K562 (cell line): Measurements from ENCODE around the gene SLC29A2. TPM values are rescaled to one million over a fixed set of nuclear protein-coding genes. Genes with fewer than 3 reads are reported as not detected.

Experiments
- AFF4 ChIP-seq: sonication (generic); formaldehyde crosslinking; IDR thresholded peaks from 2 replicates; pipeline ENCODE4 v1.8.0; 2023; ENCODE audit warnings: mild to moderate bottlenecking, missing genetic modification reagents
- ARID1B ChIP-seq: fragments of 450-650 bp; IDR thresholded peaks from 2 replicates; pipeline ENCODE4 v1.6.1; 2016; ENCODE audit warnings: antibody characterized with exemption, mild to moderate bottlenecking, inconsistent platforms
- C11orf30 ChIP-seq: fragments of 450-650 bp; IDR thresholded peaks from 2 replicates; pipeline ENCODE4 v1.6.1; 2016; ENCODE audit warnings: low read depth, mild to moderate bottlenecking
- CREB3L1 ChIP-seq: fragments of 450-650 bp; IDR thresholded peaks from 2 replicates; pipeline ENCODE4 v1.6.1; 2014; ENCODE audit warnings: low read depth, mild to moderate bottlenecking, moderate library complexity, borderline replicate concordance
- EWSR1 ChIP-seq: fragments of 450-650 bp; IDR thresholded peaks from 2 replicates; pipeline ENCODE4 v1.6.1; 2018; ENCODE audit warnings: borderline replicate concordance, mild to moderate bottlenecking, low read depth, moderate library complexity; ENCODE audit not compliant: partially characterized antibody
- FOXA3 ChIP-seq, 2 experiments: fragments of 450-650 bp in 1 of 2; sonication (generic) in 1 of 2; formaldehyde crosslinking; IDR thresholded peaks in 1 of 2; conservative IDR thresholded peaks in 1 of 2; 2 replicates each; pipeline versions ENCODE4 v1.4.0 to v1.8.0; 2020 to 2022; ENCODE audit warnings: mild to moderate bottlenecking in 2 of 2, missing genetic modification reagents in 1 of 2
- GATA2 ChIP-seq: sonication (generic); formaldehyde crosslinking; IDR thresholded peaks from 2 replicates; pipeline ENCODE4 v1.4.0; 2020; ENCODE audit warnings: mild to moderate bottlenecking, missing genetic modification reagents
- GTF2F1 ChIP-seq: IDR thresholded peaks from 2 replicates; pipeline ENCODE4 v1.6.1; 2011; ENCODE audit warnings: low read depth, low read length, improper control_type of control experiment
- HMG20A ChIP-seq: fragments of 450-650 bp; formaldehyde crosslinking; conservative IDR thresholded peaks from 2 replicates; pipeline ENCODE4 v1.4.0; 2020; ENCODE audit warnings: mild to moderate bottlenecking, mixed read lengths
- HNRNPL ChIP-seq: fragments of 200-400 bp; formaldehyde crosslinking; IDR thresholded peaks from 2 replicates; pipeline ENCODE4 v1.6.1; 2017; ENCODE audit warnings: low read depth, mild to moderate bottlenecking, low read length
- NFE2 ChIP-seq: IDR thresholded peaks from 2 replicates; pipeline ENCODE4 v1.6.1; 2014; ENCODE audit warnings: antibody characterized with exemption, low read depth
- PHF8 ChIP-seq: fragments of 200-600 bp; sonication (generic); IDR thresholded peaks from 2 replicates; pipeline ENCODE4 v1.6.1; 2012; ENCODE audit warnings: mixed run types, mild to moderate bottlenecking, inconsistent platforms, low read length, moderate library complexity, borderline replicate concordance
- POLR2H ChIP-seq: IDR thresholded peaks from 2 replicates; pipeline ENCODE4 v1.6.1; 2016; ENCODE audit warnings: missing genetic modification characterization, low read depth, mild to moderate bottlenecking, control low read depth, missing compliant biosample characterization, moderate library complexity
- RUNX1 ChIP-seq: sonication (generic); IDR thresholded peaks from 2 replicates; pipeline ENCODE4 v1.6.1; 2016; ENCODE audit warnings: antibody characterized with exemption, low read depth
- SIX5 ChIP-seq, 2 experiments: IDR thresholded peaks; 2 replicates each; pipeline ENCODE4 v1.6.1; 2011; ENCODE audit warnings: low read length in 2 of 2, borderline replicate concordance in 1 of 2, low read depth in 1 of 2, mild to moderate bottlenecking in 1 of 2, moderate library complexity in 1 of 2; ENCODE audit not compliant: insufficient read depth in 1 of 2
- SREBF2 ChIP-seq: sonication (generic); formaldehyde crosslinking; IDR thresholded peaks from 2 replicates; pipeline ENCODE4 v1.4.0; 2020; ENCODE audit warnings: mild to moderate bottlenecking, missing genetic modification reagents
- THRA ChIP-seq: fragments of 450-650 bp; IDR thresholded peaks from 2 replicates; pipeline ENCODE4 v1.6.1; 2017; ENCODE audit warnings: mild to moderate bottlenecking, moderate library complexity
- U2AF2 ChIP-seq: fragments of 200-400 bp; formaldehyde crosslinking; optimal IDR thresholded peaks from 2 replicates; pipeline ENCODE3; 2017; ENCODE audit warnings: low read depth, mild to moderate bottlenecking, low read length
- ZC3H8 ChIP-seq: fragments of 450-650 bp; IDR thresholded peaks from 2 replicates; pipeline ENCODE4 v1.6.1; 2017
- ZNF253 ChIP-seq: fragments of 250-450 bp; sonication (Bioruptor Pico); conservative IDR thresholded peaks from 2 replicates; pipeline ENCODE4 v1.6.1; 2021; ENCODE audit warnings: mild to moderate bottlenecking
- ZNF354B ChIP-seq: fragments of 250-450 bp; sonication (Bioruptor Pico); IDR thresholded peaks from 2 replicates; pipeline ENCODE4 v1.4.0; 2020
- ZNF551 ChIP-seq: fragments of 250-450 bp; sonication (Bioruptor Pico); IDR thresholded peaks from 2 replicates; pipeline ENCODE4 v1.5.0; 2021; ENCODE audit warnings: mild to moderate bottlenecking, moderate library complexity
- polyA plus RNA-seq, 8 experiments: library from polyadenylated mRNA; depleted of rRNA in 4 of 8; stranded (reverse) in 5 of 8; unstranded in 3 of 8; fragments of >200 nt; fragmentation: Nextera tagmentation in 2 of 8; fragmentation: Illumina TruSeq in 1 of 8; extraction: Ambion mirVana in 2 of 8; extraction: Trizol in 1 of 8; gene quantifications; 2 replicates each; pipeline versions ENCODE4 v1.2.1 to v1.2.3, GENCODE V29; 2011 to 2014; ENCODE audit warnings: inconsistent platforms in 1 of 8, missing spikeins in 1 of 8
- total RNA-seq, 7 experiments: library from RNA; depleted of rRNA in 6 of 7; stranded (reverse); fragments of >200 nt in 6 of 7; fragmentation: Illumina TruSeq in 2 of 7; extraction: Trizol in 2 of 7; gene quantifications; 2 replicates each; pipeline versions ENCODE4 v1.2.1 to v1.2.3, GENCODE V29; 2011 to 2021; ENCODE audit warnings: low replicate concordance in 1 of 7

Gene SLC29A2
- total and polyA plus RNA-seq, 9 of the 15 experiments (the other 6 are each of a cell fraction or from before 2014, with no cell fraction given): 2.4 to 48.6 (median 14.2) TPM

GRCh38 chr11:66344550-66345315 lies 26.8 kb downstream of the SLC29A2 start, which contains the start of gene BRMS1 (continued):
- TF ChIP-seq CREB3L1 (0 out of 2 replicates have a peak, but pooled peaks have one; percentile 31), HNRNPL (no peak), POLR2H (tag) (0 out of 2 replicates have a peak, but pooled peaks have one; percentile 27), RUNX1 (no peak), HMG20A (no peak), ZNF354B (CRISPR knock-in tag) (no peak), SIX5 (IDR thresholded peaks at IDR 0.05; ENCODE audit: borderline replicate concordance in 1 of 2, insufficient read depth in 1 of 2, low read depth in 1 of 2, low read length in 2 of 2) (peak; percentile 17 to 40; a peak in 1 of 4 replicates), FOXA3 (CRISPR knock-in tag; conservative IDR thresholded peaks at IDR 0.05 in 1 of 2, IDR thresholded peaks at IDR 0.05 in 1 of 2) (no peak), SREBF2 (CRISPR knock-in tag) (0 out of 2 replicates have a peak, but pooled peaks have one; percentile 71), THRA (no peak), GTF2F1 (no peak), U2AF2 (no peak), GATA2 (0 out of 2 replicates have a peak, but pooled peaks have one; percentile 24), PHF8 (peak; percentile 96), ZNF253 (no peak), NFE2 (no peak), ZNF551 (CRISPR knock-in tag) (no peak), AFF4 (CRISPR knock-in tag) (no peak), C11orf30 (peak; percentile 97), EWSR1 (no peak), ARID1B (no peak), ZC3H8 (no peak)
